Measurements from ENCODE around the gene AOC2.

- TF ChIP-seq CTCF (conservative IDR thresholded peaks at IDR 0.05), result no peak
- TF ChIP-seq EZH2 (IDR thresholded peaks at IDR 0.05; ENCODE audit: low read depth), result no peak
Measured at GRCh38 chr17:42878123-42878880, 33.9 kb downstream of the AOC2 start.
